K562 (cell line): ENCODE data around the gene XPA. TPM values are rescaled to one million over a fixed set of nuclear protein-coding genes. Genes with fewer than 3 reads are reported as not detected.

Experiments
- ATAC-seq: fragments of 200-7000 bp; cut with Tn5 transposase; 3 replicates; pipeline ENCODE4 v1.9.1; 2020; ENCODE audit warnings: moderate library complexity
- BruUV-seq: library from RNA; stranded (reverse); fragments of 400-500 nt; replicated peaks from 2 replicates; lab custom pipeline; 2021; lab: Mats Ljungman, UMichigan
- CTCF ChIA-PET: fragments of 300-600 bp; formaldehyde crosslinking; extraction: SDS; loops from one replicate; lab custom pipeline; 2021; ENCODE audit warnings: low intra/inter-chr PET ratio; lab: Yijun Ruan, JAX
- POLR2A ChIA-PET: fragments of 300-600, 350-650 bp; sonication (Branson Sonifier 250); formaldehyde crosslinking; extraction: SDS; loops from one replicate; lab custom pipeline; 2021; ENCODE audit warnings: antibody characterized with exemption, inconsistent platforms; lab: Yijun Ruan, JAX
- DNase-seq, 4 experiments: peaks; one replicate each; pipeline versions ENCODE4 v3.0.0 to v3.0.0-alpha.2; 2011 to 2018; ENCODE audit warnings: low spot score in 3 of 4, mixed read lengths in 3 of 4; ENCODE audit errors: extremely low read depth in 1 of 4
- FAIRE-seq: peaks from 2 replicates; lab custom pipeline; 2011; peaks lifted over from hg19 to GRCh38; lab: Jason Lieb, UNC
- H2AFZ ChIP-seq: 2 replicates; pipeline ENCODE4 v1.6.0; 2011; ENCODE audit warnings: low read depth, low read length, control low read depth, inconsistent platforms
- H3K27ac ChIP-seq: fragments of 200-600 bp; 3 replicates; pipeline ENCODE4 v1.8.0; 2011; ENCODE audit warnings: low read depth, mild to moderate bottlenecking, control low read depth, inconsistent platforms, low read length, moderate library complexity, mixed read lengths; ENCODE audit errors: extremely low read depth
- H3K27me3 ChIP-seq, 2 experiments: fragments of 300-600 bp in 1 of 2; 2 replicates in 1 of 2; 3 replicates in 1 of 2; pipeline versions ENCODE4 v1.6.0 to v1.8.0; 2011; ENCODE audit warnings: inconsistent platforms in 2 of 2, low read length in 2 of 2, mild to moderate bottlenecking in 1 of 2, mixed read lengths in 1 of 2, moderate library complexity in 1 of 2; ENCODE audit not compliant: control insufficient read depth in 2 of 2, insufficient read depth in 2 of 2
- H3K36me3 ChIP-seq: fragments of 300-600 bp; 3 replicates; pipeline ENCODE4 v1.8.0; 2011; ENCODE audit warnings: mild to moderate bottlenecking, low read length, inconsistent platforms; ENCODE audit not compliant: control insufficient read depth, insufficient read depth
- H3K4me1 ChIP-seq, 2 experiments: fragments of 200-600 bp in 1 of 2; replicated peaks in 1 of 2; 2 replicates in 1 of 2; 3 replicates in 1 of 2; pipeline versions ENCODE4 v1.5.1 to v1.8.0; 2011; ENCODE audit warnings: inconsistent platforms in 2 of 2, low read length in 2 of 2, mild to moderate bottlenecking in 1 of 2, mixed read lengths in 1 of 2, moderate library complexity in 1 of 2; ENCODE audit not compliant: control insufficient read depth in 2 of 2, insufficient read depth in 2 of 2
- H3K4me2 ChIP-seq: 2 replicates; pipeline ENCODE4 v1.6.1; 2011; ENCODE audit warnings: low read length, control low read depth, inconsistent platforms, mixed read lengths; ENCODE audit not compliant: insufficient read depth
- H3K4me3 ChIP-seq: fragments of 200-600 bp; sonication (generic), shearing (Covaris generic); 2 replicates; pipeline ENCODE4 v1.5.1; 2016; ENCODE audit warnings: control low read depth, inconsistent platforms
- H3K79me2 ChIP-seq: fragments of 200-600 bp; 3 replicates; pipeline ENCODE4 v1.8.0; 2011; ENCODE audit warnings: low read length, inconsistent platforms; ENCODE audit not compliant: control insufficient read depth, insufficient read depth
- H3K9ac ChIP-seq, 2 experiments: 2 replicates each; pipeline versions ENCODE4 v1.6.0 to v1.6.1; 2011; ENCODE audit warnings: low read depth in 2 of 2, low read length in 2 of 2, control low read depth in 1 of 2, inconsistent platforms in 1 of 2, mild to moderate bottlenecking in 1 of 2, mixed read lengths in 1 of 2; ENCODE audit not compliant: insufficient read depth in 1 of 2
- H3K9me1 ChIP-seq: one replicate; pipeline ENCODE4 v1.6.0; 2011; ENCODE audit warnings: inconsistent platforms, mild to moderate bottlenecking, low read length, moderate library complexity; ENCODE audit not compliant: control insufficient read depth, insufficient read depth
- H3K9me3 ChIP-seq: replicated peaks from 2 replicates; pipeline ENCODE4 v1.5.1; 2011; ENCODE audit warnings: low read depth, low read length, inconsistent platforms; ENCODE audit not compliant: control insufficient read depth, insufficient read depth
- H4K20me1 ChIP-seq: replicated peaks from 2 replicates; pipeline ENCODE4 v1.6.1; 2011; ENCODE audit warnings: low read length, inconsistent platforms, mixed read lengths; ENCODE audit not compliant: control insufficient read depth, insufficient read depth
- ARHGAP35 ChIP-seq: fragments of 450-650 bp; IDR thresholded peaks from 2 replicates; pipeline ENCODE4 v1.6.1; 2018; ENCODE audit not compliant: partially characterized antibody
- CBX8 ChIP-seq: fragments of 200-600 bp; sonication (generic); IDR thresholded peaks from 2 replicates; pipeline ENCODE4 v1.6.1; 2012; ENCODE audit warnings: borderline replicate concordance, mixed run types, low read depth, mild to moderate bottlenecking, moderate library complexity, mixed read lengths, low read length, control low read depth, inconsistent platforms; ENCODE audit not compliant: poor library complexity, severe bottlenecking; ENCODE audit errors: extremely low read depth
- LCOR ChIP-seq: sonication (generic); formaldehyde crosslinking; IDR thresholded peaks from 2 replicates; pipeline ENCODE4 v1.8.0; 2022; ENCODE audit warnings: mild to moderate bottlenecking, missing genetic modification reagents
- MAZ ChIP-seq, 2 experiments: fragments of 450-650 bp in 1 of 2; sonication (generic) in 1 of 2; formaldehyde crosslinking; IDR thresholded peaks in 1 of 2; conservative IDR thresholded peaks in 1 of 2; 2 replicates each; pipeline versions ENCODE4 v1.4.0 to v1.5.0; 2020; ENCODE audit warnings: mild to moderate bottlenecking in 1 of 2, missing genetic modification reagents in 1 of 2
- PCBP2 ChIP-seq: fragments of 200-400 bp; formaldehyde crosslinking; IDR thresholded peaks from 2 replicates; pipeline ENCODE4 v1.6.1; 2018; ENCODE audit warnings: low read length, low read depth, mild to moderate bottlenecking, moderate library complexity; ENCODE audit not compliant: poor library complexity, severe bottlenecking
- PHB2 ChIP-seq: fragments of 450-650 bp; IDR thresholded peaks from 2 replicates; pipeline ENCODE4 v1.6.1; 2017; ENCODE audit warnings: low read depth
- SIRT6 ChIP-seq: IDR thresholded peaks from one replicate; pipeline ENCODE4 v1.6.1; 2012; ENCODE audit warnings: low read depth, mild to moderate bottlenecking, control low read depth, inconsistent platforms, low read length, moderate library complexity
- STAT5A ChIP-seq: IDR thresholded peaks from 2 replicates; pipeline ENCODE4 v1.6.1; 2012; ENCODE audit warnings: low read length, inconsistent platforms, borderline replicate concordance
- UBTF ChIP-seq, 2 experiments: IDR thresholded peaks; 2 replicates each; pipeline ENCODE4 v1.6.1; 2012; ENCODE audit warnings: improper control_type of control experiment in 2 of 2, low read depth in 2 of 2, low read length in 2 of 2, borderline replicate concordance in 1 of 2
- ZBTB12 ChIP-seq: fragments of 250-450 bp; sonication (Bioruptor Pico); IDR thresholded peaks from 2 replicates; pipeline ENCODE4 v1.4.0; 2020
- ZNF764 ChIP-seq: fragments of 250-450 bp; sonication (Bioruptor Pico); IDR thresholded peaks from 2 replicates; pipeline ENCODE4 v1.4.0; 2020; ENCODE audit warnings: low read depth, mild to moderate bottlenecking, moderate library complexity
- WGBS: fragments of 100-300 bp; shearing (Covaris generic); methylation state at CpG from one replicate; pipeline ENCODE4 v1.1.6; 2016; ENCODE audit warnings: low coverage, mixed read lengths; ENCODE audit not compliant: insufficient coverage; ENCODE audit errors: missing lambda C conversion rate; 5-methylcytosine and 5-hydroxymethylcytosine counted together
- in situ Hi-C: fragments of 300-500 bp; cut with MboI; formaldehyde crosslinking; loops from 4 replicates; pipeline ENCODE4 v1.15.0; 2018; ENCODE audit warnings: inconsistent platforms, mixed read lengths
- intact Hi-C: fragments of 100-400 bp; cut with micrococcal nuclease; formaldehyde crosslinking; loops from 2 replicates; pipeline ENCODE4 v1.14.2; 2022
- polyA plus RNA-seq, 8 experiments: library from polyadenylated mRNA; depleted of rRNA in 4 of 8; stranded (reverse) in 5 of 8; unstranded in 3 of 8; fragments of >200 nt; fragmentation: Nextera tagmentation in 2 of 8; fragmentation: Illumina TruSeq in 1 of 8; extraction: Ambion mirVana in 2 of 8; extraction: Trizol in 1 of 8; gene quantifications; 2 replicates each; pipeline versions ENCODE4 v1.2.1 to v1.2.3, GENCODE V29; 2011 to 2014; ENCODE audit warnings: inconsistent platforms in 1 of 8, missing spikeins in 1 of 8
- total RNA-seq, 7 experiments: library from RNA; depleted of rRNA in 6 of 7; stranded (reverse); fragments of >200 nt in 6 of 7; fragmentation: Illumina TruSeq in 2 of 7; extraction: Trizol in 2 of 7; gene quantifications; 2 replicates each; pipeline versions ENCODE4 v1.2.1 to v1.2.3, GENCODE V29; 2011 to 2021; ENCODE audit warnings: low replicate concordance in 1 of 7
- TF ChIP-seq, protein P1 (sequence below): fragments of 450-650 bp; IDR thresholded peaks from 2 replicates; pipeline ENCODE4 v1.7.1; 2018; ENCODE audit warnings: mild to moderate bottlenecking, low read depth; ENCODE audit not compliant: partially characterized antibody

XPA gene
- total and polyA plus RNA-seq, 9 of the 15 experiments (the other 6 are each of a cell fraction or from before 2014, with no cell fraction given): 5.1 to 18.2 (median 14.1) TPM

DNA sequence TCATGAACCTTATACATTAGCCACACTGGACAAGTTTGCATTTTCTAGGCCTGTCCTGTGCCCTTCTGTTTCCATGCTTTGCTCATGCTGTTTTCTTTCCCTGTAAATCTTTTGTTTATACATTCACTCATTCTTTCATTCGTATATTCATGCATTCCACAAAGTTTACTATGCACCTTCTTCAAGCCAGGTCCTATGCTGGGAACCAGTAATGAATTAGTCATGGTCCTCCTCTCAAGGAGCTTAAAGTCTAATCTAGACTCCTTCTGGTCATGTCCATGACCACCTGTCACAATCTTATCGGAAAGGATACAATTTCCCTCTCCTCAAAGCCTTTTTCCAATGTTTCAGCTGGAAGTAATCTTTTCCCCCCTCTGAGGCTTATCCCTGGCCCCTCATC is 9.1 kb upstream of the XPA start (continued):
- TF ChIP-seq ZBTB12: no peak
- no peak for TF ChIP-seq STAT5A
- no peak for TF ChIP-seq ARHGAP35
- TF ChIP-seq SIRT6: no peak
- TF ChIP-seq UBTF (IDR thresholded peaks at IDR 0.05; ENCODE audit: borderline replicate concordance in 1 of 2, low read depth in 2 of 2, low read length in 2 of 2): no peak

- Histone ChIP-seq H3K36me3 (no peaks in the 10 kb centered on the region), H3K79me2 (no peaks in the 10 kb centered on the region), H2AFZ (no peak overlapping the region), H3K9ac (no peak overlapping the region), H3K9me1 (no peaks in the 10 kb centered on the region), H3K9me3 (no peaks in the 10 kb centered on the region), H3K4me3 (no peak overlapping the region), H3K27ac (no peak overlapping the region), H3K27me3 (peaks cover 0 to 5% of the 10 kb centered on the region in 2 experiments; a peak in 1 of 5 replicates), H3K4me2 (no peak overlapping the region), H3K4me1 (peaks cover 0 to 10% of the 10 kb centered on the region in 2 experiments; a peak in 3 of 5 replicates), H4K20me1 (no peaks in the 10 kb centered on the region)
- 2% methylated on average over 3 of the region's 3 CpGs for WGBS
- no peak for DNase-seq
- intact Hi-C loops: no loop called here
- ChIA-PET POLR2A (interaction anchor here (0.6 to 2.7 kb wide), 5 partner anchors 9 to 171 kb away, joined by 3 to 11 read pairs (median 5); partner anchors contain the start of genes NCBP1, TSTD2 and XPA), CTCF (no interaction called here)
- FAIRE-seq: no peak
- ATAC-seq: no peak
- BruUV-seq: no TSS peak
- in situ Hi-C loops: no loop called here
- TF ChIP-seq PCBP2 (no peak), ZNF764 (CRISPR knock-in tag) (no peak), PHB2 (no peak), LCOR (CRISPR knock-in tag) (no peak), CBX8 (no peak), MAZ (CRISPR knock-in tag; conservative IDR thresholded peaks at IDR 0.05 in 1 of 2, IDR thresholded peaks at IDR 0.05 in 1 of 2) (no peak)
- TF ChIP-seq, protein P1, sequence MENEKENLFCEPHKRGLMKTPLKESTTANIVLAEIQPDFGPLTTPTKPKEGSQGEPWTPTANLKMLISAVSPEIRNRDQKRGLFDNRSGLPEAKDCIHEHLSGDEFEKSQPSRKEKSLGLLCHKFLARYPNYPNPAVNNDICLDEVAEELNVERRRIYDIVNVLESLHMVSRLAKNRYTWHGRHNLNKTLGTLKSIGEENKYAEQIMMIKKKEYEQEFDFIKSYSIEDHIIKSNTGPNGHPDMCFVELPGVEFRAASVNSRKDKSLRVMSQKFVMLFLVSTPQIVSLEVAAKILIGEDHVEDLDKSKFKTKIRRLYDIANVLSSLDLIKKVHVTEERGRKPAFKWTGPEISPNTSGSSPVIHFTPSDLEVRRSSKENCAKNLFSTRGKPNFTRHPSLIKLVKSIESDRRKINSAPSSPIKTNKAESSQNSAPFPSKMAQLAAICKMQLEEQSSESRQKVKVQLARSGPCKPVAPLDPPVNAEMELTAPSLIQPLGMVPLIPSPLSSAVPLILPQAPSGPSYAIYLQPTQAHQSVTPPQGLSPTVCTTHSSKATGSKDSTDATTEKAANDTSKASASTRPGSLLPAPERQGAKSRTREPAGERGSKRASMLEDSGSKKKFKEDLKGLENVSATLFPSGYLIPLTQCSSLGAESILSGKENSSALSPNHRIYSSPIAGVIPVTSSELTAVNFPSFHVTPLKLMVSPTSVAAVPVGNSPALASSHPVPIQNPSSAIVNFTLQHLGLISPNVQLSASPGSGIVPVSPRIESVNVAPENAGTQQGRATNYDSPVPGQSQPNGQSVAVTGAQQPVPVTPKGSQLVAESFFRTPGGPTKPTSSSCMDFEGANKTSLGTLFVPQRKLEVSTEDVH: no peak
These were observed 8.3 kb upstream of the XPA start for GRCh38 chr9:97705354-97705950.
